NCI-H2196 treated with DMSO at 0.1 percent for 48 hours (cell line): Measurements from ENCODE around the gene CGB2.
"Not testable (repeated sequence)": the region's sequence is repeated elsewhere in the genome, so short reads cannot be mapped to it uniquely, and the experiment has no call there.

ENCODE experiments used
- DNase-seq: peaks from one replicate; lab custom pipeline; 2025; ENCODE audit not compliant: unreplicated experiment; lab: John Stamatoyannopoulos, UW

The CGB2 gene

GRCh38 chr19:49009828-49010227 is 21.9 kb upstream of the CGB2 start:
- no peak for DNase-seq

GRCh38 chr19:49010453-49010852 is 21.2 kb upstream of the CGB2 start:
- no peak for DNase-seq

- no peak for DNase-seq
Observed at GRCh38 chr19:49011194-49011593, 20.5 kb upstream of the CGB2 start.

GRCh38 chr19:49014123-49014869 is 17.4 kb upstream of the CGB2 start:
- no peak for DNase-seq

GRCh38 chr19:49014870-49015255 is 16.8 kb upstream of the CGB2 start:
- DNase-seq = no peak

GRCh38 chr19:49016067-49016839 is 15.4 kb upstream of the CGB2 start:
- DNase-seq = no peak

GRCh38 chr19:49017041-49017665 is 14.5 kb upstream of the CGB2 start, which contains the start of gene LHB:
TSS of gene LHB (minus strand) at chr19:49017091. CDS start at chr19:49017081, 10 bp downstream.
- no peak for DNase-seq

GRCh38 chr19:49017666-49018351 is 13.9 kb upstream of the CGB2 start:
- DNase-seq = no peak

GRCh38 chr19:49018388-49019241 is 13.1 kb upstream of the CGB2 start:
- DNase-seq = not testable (repeated sequence)

GRCh38 chr19:49019242-49019932 is 12.3 kb upstream of the CGB2 start:
- peak; percentile 50 for DNase-seq

GRCh38 chr19:49020342-49020741 is 11.3 kb upstream of the CGB2 start:
- DNase-seq = no peak

GRCh38 chr19:49020931-49021895 is 10.5 kb upstream of the CGB2 start:
- no peak for DNase-seq

- no peak for DNase-seq
Observed at GRCh38 chr19:49022116-49022515, 9.6 kb upstream of the CGB2 start.

GRCh38 chr19:49024233-49024632 is 7.5 kb upstream of the CGB2 start, which contains the start of gene CGB3:
TSS of gene CGB3 (minus strand) at chr19:49024333. CDS start at chr19:49023971, 362 bp downstream.
- not testable (repeated sequence) for DNase-seq

- not testable (repeated sequence) for DNase-seq
Observed at GRCh38 chr19:49025088-49025487, 6.6 kb upstream of the CGB2 start.

GRCh38 chr19:49025599-49025998 is 6.1 kb upstream of the CGB2 start:
- not testable (repeated sequence) for DNase-seq

- not testable (repeated sequence) for DNase-seq
Observed at GRCh38 chr19:49028686-49029085, 3.0 kb upstream of the CGB2 start.

GRCh38 chr19:49029749-49030148 is 1.9 kb upstream of the CGB2 start:
- not testable (repeated sequence) for DNase-seq
